T-helper 1 cell (primary cell): ENCODE measurements around the gene R3HDML.
"Not testable (repeated sequence)": the region's sequence is repeated elsewhere in the genome, so short reads cannot be mapped to it uniquely, and the experiment has no call there.

ENCODE experiments used
- DNase-seq, 5 donors: peaks; one replicate each; pipeline ENCODE4 v3.0.0-alpha.2; 2012 to 2020

Gene R3HDML

GRCh38 chr20:44328428-44328827, 8.4 kb upstream of the R3HDML start:
- no peak for DNase-seq

GRCh38 chr20:44331201-44331600, 5.6 kb upstream of the R3HDML start:
- DNase-seq, result no peak

- DNase-seq, result no peak
Measured at GRCh38 chr20:44334306-44334705, 2.5 kb upstream of the R3HDML start.

GRCh38 chr20:44334709-44335108, 2.1 kb upstream of the R3HDML start:
- DNase-seq, result no peak

GRCh38 chr20:44335675-44336074, 1.2 kb upstream of the R3HDML start:
- no peak for DNase-seq

GRCh38 chr20:44336086-44336485, 757 bp upstream of the R3HDML start:
- no peak for DNase-seq

GRCh38 chr20:44342248-44342647, 5.4 kb downstream of the R3HDML start:
- DNase-seq, result no peak

GRCh38 chr20:44343162-44343675, 6.4 kb downstream of the R3HDML start:
- DNase-seq, result no peak

- no peak for DNase-seq
Measured at GRCh38 chr20:44344723-44345122, 7.9 kb downstream of the R3HDML start.

GRCh38 chr20:44345147-44345546, 8.3 kb downstream of the R3HDML start:
- no peak for DNase-seq

- DNase-seq, result not testable (repeated sequence)
Measured at GRCh38 chr20:44345941-44346340, 9.1 kb downstream of the R3HDML start.

GRCh38 chr20:44348168-44348659, 11.4 kb downstream of the R3HDML start:
- no peak for DNase-seq

- no peak for DNase-seq
Measured at GRCh38 chr20:44349349-44349748, 12.5 kb downstream of the R3HDML start.

- no peak for DNase-seq
Measured at GRCh38 chr20:44350567-44350966, 13.7 kb downstream of the R3HDML start.

GRCh38 chr20:44354979-44355497, 18.2 kb downstream of the R3HDML start:
- DNase-seq, result no peak

- no peak for DNase-seq
Measured at GRCh38 chr20:44355498-44356352, 18.9 kb downstream of the R3HDML start, which contains the start of gene HNF4A. Gene HNF4A (plus strand): TSS chr20:44355699. CDS start chr20:44355805, 106 bp downstream.

GRCh38 chr20:44356353-44356723, 19.5 kb downstream of the R3HDML start:
- no peak for DNase-seq

- no peak for DNase-seq
Measured at GRCh38 chr20:44357020-44357419, 20.2 kb downstream of the R3HDML start.

- DNase-seq, result no peak
Measured at GRCh38 chr20:44357555-44358125, 20.8 kb downstream of the R3HDML start.

- no peak for DNase-seq
Measured at GRCh38 chr20:44358776-44359175, 21.9 kb downstream of the R3HDML start.

GRCh38 chr20:44360221-44360620, 23.4 kb downstream of the R3HDML start:
- no peak for DNase-seq

GRCh38 chr20:44361021-44361420, 24.2 kb downstream of the R3HDML start:
- DNase-seq, result no peak

- no peak for DNase-seq
Measured at GRCh38 chr20:44362466-44362940, 25.7 kb downstream of the R3HDML start.

- no peak for DNase-seq
Measured at GRCh38 chr20:44364068-44364467, 27.2 kb downstream of the R3HDML start.
